Inflammatory macrophage treated with lipopolysaccharide for 1 hour (primary cell): ENCODE measurements around the gene OR4N5.
A peak's percentile ranks its signal among the peaks of the same experiment; 100 is the strongest.
"Not testable (repeated sequence)": the region's sequence is repeated elsewhere in the genome, so short reads cannot be mapped to it uniquely, and the experiment has no call there.

Source experiments
- DNase-seq, 2 donors: peaks; one replicate each; pipeline ENCODE4 v3.0.0-alpha.2; 2020 to 2022

Gene OR4N5, protein sequence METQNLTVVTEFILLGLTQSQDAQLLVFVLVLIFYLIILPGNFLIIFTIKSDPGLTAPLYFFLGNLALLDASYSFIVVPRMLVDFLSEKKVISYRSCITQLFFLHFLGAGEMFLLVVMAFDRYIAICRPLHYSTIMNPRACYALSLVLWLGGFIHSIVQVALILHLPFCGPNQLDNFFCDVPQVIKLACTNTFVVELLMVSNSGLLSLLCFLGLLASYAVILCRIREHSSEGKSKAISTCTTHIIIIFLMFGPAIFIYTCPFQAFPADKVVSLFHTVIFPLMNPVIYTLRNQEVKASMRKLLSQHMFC

DNA sequence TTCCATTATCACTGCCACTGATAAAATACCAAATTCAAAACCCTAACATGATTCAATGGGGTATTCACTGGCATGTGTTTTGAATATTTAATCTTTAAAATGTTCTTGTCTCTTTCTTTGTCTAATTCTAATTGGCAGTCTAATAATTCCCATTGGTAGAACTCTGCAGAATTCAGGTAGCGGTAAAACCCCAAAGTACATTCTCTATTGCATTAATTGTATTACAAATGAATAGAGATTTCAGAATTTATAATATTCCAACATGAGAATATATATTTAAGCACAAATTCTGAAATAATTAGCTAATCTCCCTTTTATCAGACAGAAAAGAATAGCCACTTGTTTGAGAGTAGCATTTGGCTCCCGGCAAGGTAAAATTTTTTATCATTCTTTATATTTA, at the start of gene OR4N5:
OR4N5 (plus strand) TSS at position 301 of the 400 bp plus-strand sequence. CDS start 4,916 bp downstream, outside the sequence.
- no peak for DNase-seq

DNA sequence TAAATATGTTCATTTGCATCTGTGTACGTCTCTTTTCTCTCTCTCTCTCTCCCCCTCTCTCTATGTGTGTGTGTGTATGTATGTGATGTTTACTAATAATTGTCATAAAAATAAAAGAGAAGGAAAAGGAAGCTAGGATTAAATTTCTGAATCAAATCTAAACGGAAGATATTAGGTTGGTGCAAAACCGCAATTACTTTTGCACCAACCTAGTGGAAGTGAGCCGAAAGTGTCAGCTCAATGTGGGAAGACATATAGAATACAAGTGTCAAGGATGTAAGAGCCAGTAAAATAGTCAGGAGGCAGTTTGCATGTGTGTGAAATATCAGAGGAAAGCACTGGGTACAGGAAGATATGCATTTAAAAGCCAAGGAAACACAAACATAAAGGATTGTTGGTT, 46.6 kb upstream of the OR4N5 start:
- DNase-seq: no peak

DNA sequence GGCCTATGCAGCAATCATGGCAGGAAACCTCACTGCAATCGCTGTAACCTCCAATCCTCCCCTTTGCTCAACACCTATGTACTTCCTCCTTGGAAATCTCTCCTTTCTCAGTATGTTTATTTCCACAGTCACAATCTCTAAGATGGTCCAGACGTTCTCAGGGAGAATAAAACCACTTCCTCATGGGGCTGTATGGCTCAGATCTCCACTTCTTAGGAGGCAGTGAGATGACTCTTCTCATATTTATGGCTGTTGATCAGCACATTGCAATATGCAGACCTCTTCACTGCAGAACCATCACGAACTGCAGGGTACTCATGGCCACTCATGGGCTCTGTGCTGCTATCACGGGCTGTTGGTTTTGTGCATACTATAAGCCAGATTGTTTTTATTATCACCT, 45.2 kb upstream of the OR4N5 start:
- DNase-seq: no peak

DNA sequence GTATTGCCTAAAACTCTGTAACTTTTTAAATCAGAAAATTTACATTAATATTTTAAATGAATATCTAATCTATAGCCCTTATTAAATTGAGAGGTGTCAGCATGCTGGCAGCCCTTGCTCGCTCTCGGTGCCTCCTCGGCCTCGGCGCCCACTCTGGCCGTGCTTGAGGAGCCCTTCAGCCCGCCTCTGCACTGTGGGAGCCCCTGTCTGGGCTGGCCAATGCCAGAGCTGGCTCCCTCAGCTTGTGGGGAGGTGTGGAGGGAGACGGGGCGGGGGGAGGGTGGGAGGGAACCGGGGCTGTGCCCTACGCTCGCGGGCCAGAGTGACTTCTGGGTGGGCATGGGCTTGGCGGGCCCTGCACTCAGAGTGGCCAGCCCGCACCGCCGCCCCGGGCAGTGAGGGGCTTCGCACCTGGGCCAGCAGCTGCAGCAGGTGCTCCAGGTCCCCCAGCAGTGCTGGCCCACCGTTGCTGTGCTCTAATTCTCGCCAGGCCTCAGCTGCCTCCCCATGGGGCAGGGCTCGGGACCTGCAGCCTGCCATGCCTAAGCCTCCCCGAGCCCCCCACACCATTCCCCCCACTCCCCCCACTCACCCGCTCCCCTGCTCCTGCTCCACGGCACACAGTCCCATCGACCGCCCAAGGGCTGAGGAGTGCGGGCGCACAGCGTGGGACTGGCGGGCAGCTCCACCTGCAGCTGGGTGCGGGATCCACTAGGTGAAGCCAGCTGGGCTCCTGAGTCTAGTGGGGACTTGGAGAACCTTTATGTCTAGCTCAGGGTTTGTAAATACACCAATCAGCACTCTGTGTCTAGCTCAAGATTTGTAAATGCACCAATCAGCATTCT, 39.5 kb upstream of the OR4N5 start:
- DNase-seq: not testable (repeated sequence)

DNA sequence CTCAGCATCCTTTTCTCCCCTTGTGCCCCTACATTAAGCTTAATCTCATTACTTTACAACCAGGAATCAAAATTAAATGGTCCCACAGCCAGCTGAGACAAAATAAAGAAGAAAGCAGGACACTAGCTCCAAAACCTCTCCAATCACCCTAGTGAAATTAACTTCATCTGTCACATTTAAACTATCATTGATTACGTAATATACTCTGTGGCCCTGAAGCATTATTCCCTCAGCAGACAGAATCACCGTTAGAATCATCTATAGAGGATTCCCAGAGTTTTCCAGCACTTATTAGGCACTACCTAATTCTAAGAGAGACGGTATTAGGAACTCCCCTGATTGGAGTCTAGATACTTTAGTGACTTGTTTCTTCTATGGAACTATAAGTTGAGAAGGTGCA, 28.2 kb upstream of the OR4N5 start, which contains the start of gene OR4K17:
OR4K17 (plus strand) TSS at position 302 of the 400 bp plus-strand sequence. CDS start 6,761 bp downstream, outside the sequence.
- no peak for DNase-seq

DNA sequence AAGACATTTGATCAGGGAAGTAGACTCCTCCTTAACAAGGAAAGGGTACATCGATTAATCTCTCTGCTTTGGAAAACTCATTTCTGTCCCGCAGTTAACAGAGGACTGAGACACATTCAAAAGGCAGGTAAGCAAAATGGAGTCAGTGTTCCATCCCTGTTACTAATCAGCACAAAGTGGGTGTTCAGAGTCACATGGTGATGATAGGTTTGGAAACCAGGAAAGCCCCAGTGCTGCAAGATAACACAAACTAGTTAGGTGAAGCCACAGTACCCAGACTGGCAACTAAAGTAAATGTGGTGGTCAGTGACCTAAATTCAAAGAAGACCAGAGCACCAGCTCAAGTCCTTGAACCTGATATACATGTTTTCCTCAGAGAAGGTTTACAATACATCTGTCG, 26.3 kb upstream of the OR4N5 start:
- DNase-seq: no peak

DNA sequence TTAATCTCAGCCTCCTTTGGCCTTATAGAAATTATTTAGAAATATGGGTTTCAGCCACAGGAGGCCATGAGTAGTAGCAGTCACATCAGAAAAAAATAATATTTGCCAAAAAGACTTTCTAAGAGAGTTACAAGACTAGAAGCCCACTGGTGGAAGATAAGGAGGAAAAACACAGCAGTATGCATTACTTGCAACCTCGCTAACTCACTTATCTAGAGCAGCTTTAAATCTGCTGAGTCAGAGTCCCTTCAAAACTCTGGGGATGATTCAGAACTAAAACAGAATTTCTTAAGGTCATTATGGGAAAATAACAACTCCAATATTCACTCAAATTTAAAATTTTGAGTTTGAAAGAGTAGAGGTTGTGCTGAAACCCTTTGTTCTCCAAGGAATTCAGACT, 21.9 kb upstream of the OR4N5 start:
- no peak for DNase-seq

DNA sequence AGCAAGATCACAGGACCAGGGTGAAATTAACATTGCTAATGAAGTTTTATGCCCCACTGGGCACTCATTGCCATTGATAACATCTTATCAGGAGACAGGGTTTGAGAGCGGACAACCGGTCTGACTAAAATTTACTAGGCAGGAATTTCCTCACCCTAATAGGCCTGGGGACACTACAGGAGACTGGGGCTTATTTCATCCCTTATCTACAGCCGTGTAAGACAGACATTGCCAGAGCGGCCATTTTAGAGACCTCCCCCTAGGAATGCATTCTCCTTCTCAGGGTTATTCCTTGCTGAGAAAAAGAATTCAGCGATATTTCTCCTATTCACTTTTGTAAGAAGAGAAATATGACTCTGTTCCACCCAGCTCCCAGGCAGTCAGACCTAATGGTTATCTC, 19.8 kb upstream of the OR4N5 start:
- DNase-seq: no peak

DNA sequence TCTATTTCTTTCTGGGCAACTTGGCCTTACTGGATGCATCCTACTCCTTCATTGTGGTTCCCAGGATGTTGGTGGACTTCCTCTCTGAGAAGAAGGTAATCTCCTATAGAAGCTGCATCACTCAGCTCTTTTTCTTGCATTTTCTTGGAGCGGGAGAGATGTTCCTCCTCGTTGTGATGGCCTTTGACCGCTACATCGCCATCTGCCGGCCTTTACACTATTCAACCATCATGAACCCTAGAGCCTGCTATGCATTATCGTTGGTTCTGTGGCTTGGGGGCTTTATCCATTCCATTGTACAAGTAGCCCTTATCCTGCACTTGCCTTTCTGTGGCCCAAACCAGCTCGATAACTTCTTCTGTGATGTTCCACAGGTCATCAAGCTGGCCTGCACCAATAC, 5.3 kb downstream of the OR4N5 start:
- no peak for DNase-seq

DNA sequence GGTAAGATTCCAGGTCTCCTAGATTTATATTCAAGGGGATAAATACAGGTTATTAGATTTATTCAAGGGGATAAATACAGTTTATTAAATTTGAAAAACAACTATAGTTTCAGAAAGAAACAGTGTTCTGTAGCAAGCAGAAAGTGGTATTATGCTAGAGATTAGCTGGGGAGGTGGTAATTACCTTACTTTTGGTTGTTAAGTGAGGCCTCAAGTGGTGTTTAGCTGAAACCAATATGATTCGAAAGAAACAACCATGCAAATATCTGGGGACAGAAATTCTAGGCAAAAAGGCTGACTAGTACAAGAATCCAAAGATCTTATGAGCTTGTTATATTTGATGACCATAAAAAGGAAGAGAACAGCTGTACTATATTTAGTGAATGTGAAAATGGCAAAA, 6.2 kb downstream of the OR4N5 start:
- DNase-seq: no peak

DNA sequence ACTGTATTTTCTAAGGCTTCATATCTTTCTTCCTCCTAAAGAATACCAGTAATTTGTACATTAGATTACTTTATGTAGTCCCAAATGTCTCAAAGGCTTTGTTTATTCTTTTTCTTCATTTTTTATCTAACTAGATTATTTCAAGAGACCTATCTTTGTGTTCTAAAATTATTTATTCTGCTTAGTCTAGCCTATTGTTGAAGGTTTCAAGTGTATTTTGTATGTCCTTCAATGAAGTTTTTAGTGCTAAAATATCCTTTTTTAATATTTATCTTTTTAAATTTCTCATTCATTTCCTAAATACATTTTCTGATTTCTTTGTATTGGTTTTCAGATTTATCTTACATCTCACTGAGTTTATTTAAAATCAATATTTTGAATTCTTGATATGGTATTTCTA, 25.8 kb downstream of the OR4N5 start:
- no peak for DNase-seq

DNA sequence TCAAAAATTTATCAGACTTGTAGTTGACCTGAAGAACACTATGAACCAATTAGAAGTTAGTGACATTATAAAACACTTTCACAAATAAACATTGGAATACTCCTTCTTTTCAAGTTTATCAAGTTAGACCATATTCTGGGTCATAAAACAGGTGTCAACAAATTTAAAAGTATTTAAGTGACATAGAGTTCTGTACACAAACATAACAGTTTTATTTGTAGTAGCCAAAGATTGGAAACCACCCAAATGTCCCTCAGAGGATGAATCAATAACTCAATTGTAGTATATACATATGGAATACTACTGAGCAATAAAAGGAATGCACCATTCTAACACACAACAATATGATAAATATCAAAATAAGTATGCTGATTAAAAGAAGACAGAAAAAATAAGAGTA, 28.5 kb downstream of the OR4N5 start:
- no peak for DNase-seq

DNA sequence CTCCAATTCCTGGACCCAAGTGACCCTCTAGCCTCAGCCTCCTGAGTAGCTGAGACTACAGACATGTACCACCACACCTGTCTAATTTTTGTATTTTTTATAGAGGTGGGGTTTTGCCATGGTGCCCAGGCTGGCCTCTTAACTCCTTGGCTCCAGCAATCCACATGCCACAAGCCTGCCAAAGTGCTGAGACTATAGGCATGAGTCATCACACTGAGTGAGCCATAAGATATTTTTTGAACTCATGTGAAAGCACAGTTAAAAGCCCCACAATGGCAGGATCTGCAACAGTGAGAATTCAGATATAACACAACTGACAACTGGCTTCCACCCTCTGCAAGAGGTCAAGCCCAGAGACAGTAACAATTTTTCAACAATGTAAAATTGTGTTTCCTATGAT, 31.2 kb downstream of the OR4N5 start:
- not testable (repeated sequence) for DNase-seq

DNA sequence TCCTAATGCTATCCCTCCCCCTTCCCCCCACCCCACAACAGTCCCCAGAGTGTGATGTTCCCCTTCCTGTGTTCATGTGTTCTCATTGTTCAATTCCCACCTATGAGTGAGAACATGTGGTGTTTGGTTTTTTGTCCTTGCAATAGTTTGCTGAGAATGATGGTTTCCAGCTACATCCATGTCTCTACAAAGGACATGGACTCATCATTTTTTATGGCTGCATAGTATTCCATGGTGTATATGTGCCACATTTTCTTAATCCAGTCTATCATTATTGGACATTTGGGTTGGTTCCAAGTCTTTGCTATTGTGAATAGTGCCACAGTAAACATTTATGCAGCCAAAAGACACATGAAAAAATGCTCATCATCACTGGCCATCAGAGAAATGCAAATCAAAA, 35.6 kb downstream of the OR4N5 start:
- DNase-seq: not testable (repeated sequence)

DNA sequence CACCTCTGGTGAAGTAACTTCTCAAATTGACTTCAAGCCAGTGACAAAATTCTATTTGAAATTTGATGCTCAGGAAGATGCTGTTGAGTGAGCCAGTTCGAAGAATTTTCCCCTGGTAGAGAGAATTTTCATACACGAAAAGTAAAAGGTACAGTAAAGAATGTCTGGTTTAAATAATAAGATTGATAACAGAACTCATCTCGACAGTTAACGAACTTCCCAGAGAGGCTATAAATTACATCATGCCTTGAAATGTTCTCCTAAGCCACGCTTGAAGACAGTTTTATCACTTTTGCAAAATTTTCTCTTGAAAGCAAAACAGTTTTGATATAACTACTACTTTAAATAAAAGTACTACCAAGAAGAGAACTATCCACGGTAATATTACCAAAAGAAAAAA, 37.7 kb downstream of the OR4N5 start:
- no peak for DNase-seq

DNA sequence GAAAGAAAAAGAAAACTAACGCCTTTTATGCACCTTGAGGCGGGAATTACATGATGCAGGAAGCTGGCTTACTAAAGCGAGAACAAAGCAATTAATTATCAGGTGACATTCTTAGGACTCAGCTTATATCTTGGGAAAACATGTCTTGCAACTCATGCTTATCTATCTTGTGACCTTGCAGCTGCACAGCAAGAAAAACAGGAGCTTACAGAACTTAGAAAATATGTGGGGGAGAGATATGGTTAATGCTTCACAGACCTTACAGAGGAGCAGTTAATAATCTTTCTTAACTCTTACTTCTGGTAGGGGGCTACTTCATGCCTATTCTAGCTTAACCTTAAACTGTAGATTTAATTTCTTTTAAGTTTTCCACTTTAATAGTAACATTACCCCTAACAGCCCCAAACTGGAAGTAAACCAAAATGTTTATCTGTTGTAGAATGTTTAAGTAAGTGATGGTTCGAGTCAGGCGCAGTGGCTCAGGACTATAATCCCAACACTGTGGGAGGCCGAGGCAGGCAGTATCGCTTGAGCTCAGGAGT, 38.9 kb downstream of the OR4N5 start:
- DNase-seq: no peak

DNA sequence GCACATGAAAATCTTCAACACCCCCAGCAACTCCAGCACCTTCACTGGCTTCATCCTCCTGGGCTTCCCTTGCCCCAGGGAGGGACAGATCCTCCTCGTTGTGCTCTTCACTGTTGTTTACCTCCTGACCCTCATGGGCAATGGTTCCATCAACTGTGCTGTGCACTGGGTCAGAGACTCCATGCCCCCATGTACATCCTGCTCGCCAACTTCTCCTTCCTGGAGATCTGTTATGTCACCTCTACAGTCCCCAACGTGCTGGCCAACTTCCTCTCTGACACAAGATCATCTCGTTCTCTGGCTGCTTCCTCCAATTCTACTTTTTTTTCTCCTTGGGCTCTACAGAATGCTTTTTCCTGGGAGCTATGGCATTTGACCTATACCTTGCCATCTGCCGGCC, 40.6 kb downstream of the OR4N5 start:
- peak; percentile 29 to 36 for DNase-seq

DNA sequence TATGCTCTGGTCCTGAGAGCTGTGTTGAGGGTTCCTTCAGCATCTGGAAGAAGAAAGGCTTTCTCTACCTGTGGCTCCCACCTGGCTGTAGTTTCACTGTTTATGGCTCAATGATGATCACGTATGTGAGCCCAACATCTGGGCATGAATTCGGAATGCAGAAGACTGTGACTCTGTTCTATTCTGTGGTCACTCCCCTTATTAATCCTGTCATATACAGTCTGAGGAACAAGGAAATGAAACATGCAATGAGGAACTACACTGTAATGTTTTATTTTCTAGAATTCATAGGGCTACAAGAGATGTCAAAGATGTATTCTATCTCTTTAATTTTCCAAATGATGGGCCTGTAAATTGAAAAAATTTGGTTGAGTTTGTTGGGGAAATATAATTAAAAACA, 41.3 kb downstream of the OR4N5 start:
- peak; percentile 11 to 22 for DNase-seq

DNA sequence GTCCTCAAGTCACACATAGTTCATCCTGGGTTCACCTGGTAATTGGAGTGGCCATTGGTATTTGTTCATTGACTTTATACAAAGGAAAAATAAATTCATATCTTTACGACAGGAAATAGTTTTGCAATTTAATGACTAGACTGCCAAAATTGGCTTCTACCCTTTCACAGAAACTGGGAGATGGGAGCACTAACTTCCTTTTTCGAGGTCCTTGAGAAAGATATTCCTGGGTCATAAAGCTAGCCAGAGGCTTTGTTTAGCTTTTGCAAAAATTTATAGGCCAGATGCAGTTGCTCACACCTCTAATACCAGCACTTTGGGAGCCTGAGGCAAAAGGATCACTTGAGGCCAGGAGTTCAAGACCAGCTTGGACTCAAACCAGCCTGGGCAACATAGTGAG, 41.9 kb downstream of the OR4N5 start:
- no peak for DNase-seq

DNA sequence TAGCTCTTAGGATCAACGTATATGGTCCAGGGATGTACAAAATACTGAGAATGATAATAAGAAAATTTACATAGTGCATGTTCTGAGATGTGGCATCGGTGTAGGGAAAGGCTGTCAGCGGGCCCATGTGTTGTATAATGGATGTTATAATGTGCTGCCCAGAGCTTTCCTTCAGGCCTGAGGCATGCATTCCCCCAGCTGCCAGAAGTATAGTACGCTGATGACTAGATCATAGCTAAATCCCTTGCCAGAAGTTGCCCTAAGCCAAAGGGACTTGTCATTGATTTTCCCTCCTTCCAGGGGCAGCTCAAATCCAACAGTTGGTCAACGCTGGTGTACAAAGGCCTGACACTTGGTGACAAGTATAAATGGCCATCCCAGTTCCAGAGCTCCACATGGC, 45.6 kb downstream of the OR4N5 start:
- DNase-seq: no peak

DNA sequence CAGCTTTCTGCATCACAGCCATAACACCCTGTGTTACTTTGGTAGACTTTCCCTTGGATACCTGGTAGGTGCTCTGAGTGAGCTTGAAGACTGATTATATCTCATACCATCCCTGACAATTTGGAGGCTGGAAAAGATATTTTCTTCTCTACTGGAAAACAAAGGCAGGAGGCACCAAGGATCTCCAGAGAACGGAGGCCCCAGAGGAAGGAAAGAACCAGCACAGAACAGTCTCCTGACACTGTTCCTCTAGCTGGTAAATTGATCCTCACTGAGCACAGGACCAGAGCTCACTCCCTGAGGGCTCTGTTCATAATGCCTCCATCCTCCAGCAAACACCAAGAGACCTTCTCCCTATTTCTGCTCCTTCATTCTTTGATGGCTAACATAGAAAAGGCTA, 52.0 kb downstream of the OR4N5 start, which contains the start of gene OR11G2:
OR11G2 (plus strand) TSS at position 301 of the 400 bp plus-strand sequence. CDS start 6,542 bp downstream, outside the sequence.
- no peak for DNase-seq

DNA sequence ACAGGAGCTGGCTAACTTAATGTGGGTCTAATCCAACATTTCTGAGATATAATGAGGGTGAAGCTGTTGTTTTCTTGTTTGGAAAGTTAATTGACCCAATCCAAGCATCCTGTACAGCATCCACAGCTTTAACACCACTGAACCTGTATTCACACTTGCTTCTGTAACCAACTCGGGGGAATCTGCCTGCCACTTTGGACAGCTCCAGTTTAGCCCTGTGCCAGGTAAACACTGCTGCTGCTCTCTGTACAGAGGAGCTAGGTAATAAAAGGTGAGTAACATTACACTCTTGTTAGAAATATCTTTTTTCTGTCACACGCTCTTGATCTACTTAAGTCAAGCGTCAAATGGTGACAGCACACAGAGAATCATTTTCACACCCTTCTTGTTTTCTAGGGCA, 52.8 kb downstream of the OR4N5 start:
- DNase-seq: no peak

DNA sequence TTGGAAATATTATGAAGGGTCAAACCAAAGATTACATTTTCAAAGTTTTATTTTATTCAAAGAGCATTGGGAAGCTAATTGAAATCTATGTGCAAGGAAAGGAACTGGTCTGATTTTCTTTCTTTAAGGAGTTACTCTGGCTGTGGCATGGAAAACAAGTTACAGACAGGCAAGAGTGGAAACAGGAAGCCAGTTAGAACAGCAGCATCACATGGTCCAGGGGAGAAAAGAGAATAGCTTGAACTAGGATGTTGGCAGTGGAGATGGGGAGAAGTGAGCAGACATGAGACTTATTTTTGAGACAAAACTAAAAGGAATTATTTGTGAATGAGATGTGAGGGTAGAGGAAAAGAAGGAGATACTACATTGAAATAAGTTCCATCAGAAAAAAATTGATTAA, 55.5 kb downstream of the OR4N5 start:
- DNase-seq: no peak
